ENCODE data around the gene SOD1. TPM values are rescaled to one million over a fixed set of nuclear protein-coding genes. Genes with fewer than 3 reads are reported as not detected.

The SOD1 gene
- total RNA-seq, 4 donors from 2014 or later: 87.6 to 156 (median 140) TPM

DNA sequence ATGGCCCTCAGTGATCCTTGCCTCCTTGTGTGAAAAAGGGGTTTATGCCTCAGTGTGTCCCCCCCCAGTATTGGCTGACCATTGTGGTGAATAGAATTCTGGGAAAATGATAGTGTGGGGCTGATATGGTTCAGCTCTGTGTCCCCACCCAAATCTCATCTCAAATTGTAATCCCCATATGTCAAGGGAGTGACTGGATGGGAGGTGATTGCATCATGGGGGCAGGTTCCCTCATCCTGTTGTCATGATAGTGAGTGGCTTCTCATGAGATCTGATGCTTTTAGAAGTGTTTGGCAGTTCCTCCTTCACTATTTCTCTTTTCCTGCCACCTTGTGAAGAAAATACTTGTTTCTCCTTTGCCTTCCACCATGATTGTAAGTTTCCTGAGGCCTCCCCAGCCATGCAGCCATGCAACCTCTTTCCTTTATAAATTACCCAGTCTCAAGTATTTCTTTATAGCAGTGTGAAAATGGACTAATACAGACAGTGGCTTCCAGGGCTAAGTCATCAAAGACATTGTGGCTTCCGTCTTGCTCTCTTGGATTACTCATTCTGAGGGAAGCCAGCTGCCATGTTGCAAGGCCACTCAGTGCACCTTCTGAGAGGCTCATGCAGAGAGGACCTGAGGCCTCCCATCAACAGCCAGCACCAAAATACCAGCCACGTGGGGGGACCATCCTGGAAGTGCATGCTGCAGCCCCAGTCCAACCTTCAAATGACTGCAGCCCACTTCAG, 40.6 kb upstream of the SOD1 start:
- Histone ChIP-seq H3K9me3 (no peaks in the 10 kb centered on the region), H3K36me3 (no peaks in the 10 kb centered on the region), H3K4me3 (no peak overlapping the region), H3K27ac (no peak overlapping the region), H3K4me1 (no peaks in the 10 kb centered on the region), H3K27me3 (no peaks in the 10 kb centered on the region)
- no peak for TF ChIP-seq POLR2A (IDR thresholded peaks at IDR 0.05)
- TF ChIP-seq, protein P1, sequence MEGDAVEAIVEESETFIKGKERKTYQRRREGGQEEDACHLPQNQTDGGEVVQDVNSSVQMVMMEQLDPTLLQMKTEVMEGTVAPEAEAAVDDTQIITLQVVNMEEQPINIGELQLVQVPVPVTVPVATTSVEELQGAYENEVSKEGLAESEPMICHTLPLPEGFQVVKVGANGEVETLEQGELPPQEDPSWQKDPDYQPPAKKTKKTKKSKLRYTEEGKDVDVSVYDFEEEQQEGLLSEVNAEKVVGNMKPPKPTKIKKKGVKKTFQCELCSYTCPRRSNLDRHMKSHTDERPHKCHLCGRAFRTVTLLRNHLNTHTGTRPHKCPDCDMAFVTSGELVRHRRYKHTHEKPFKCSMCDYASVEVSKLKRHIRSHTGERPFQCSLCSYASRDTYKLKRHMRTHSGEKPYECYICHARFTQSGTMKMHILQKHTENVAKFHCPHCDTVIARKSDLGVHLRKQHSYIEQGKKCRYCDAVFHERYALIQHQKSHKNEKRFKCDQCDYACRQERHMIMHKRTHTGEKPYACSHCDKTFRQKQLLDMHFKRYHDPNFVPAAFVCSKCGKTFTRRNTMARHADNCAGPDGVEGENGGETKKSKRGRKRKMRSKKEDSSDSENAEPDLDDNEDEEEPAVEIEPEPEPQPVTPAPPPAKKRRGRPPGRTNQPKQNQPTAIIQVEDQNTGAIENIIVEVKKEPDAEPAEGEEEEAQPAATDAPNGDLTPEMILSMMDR (IDR thresholded peaks at IDR 0.05): no peak
- intact Hi-C loops (cut with DNase I; ENCODE audit: low total_unique reads): no loop called here
- DNase-seq: no peak

DNA sequence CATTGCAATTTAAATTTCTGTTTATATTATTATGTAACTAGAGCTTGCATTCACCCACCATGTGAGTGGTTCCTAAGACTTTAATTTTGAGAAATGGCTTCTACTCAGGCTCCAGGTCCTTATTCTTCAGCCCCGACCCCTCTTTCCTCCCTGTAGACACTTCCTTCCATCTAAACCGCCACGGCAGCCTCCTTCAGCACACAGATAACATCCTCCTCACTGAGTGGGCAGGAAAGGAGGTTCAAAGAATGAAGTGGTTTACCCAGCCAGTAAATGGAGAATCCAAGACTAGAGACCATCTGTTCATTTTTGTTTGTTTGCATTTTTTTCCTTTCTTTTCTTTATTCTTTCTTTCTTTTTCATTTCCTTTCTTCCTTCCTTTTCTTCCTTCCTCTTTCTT, 37.1 kb upstream of the SOD1 start:
- DNase-seq: no peak
- intact Hi-C loops (cut with DNase I; ENCODE audit: low total_unique reads): no loop called here

DNA sequence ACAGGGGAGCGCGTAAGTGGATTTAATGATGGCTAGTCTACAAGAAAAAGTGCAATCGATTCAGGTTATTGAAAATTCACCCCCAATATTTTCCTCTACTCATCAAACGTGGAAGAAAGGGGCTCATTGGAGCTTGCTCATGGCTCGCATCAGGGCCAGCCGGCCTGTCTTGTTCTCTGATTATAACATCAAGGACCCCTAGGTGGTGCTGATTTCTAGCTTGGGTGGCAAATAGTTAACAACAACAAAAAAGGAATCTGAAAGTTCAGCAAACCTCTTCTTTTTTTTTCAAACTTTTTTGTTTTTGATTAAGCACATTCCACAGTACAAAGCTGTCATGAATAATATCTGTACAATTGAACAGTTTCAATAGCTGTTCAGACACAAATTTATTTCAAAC, 35.8 kb upstream of the SOD1 start:
- Histone ChIP-seq H3K36me3 (no peaks in the 10 kb centered on the region), H3K27ac (no peak overlapping the region), H3K9me3 (no peaks in the 10 kb centered on the region), H3K4me3 (no peak overlapping the region), H3K4me1 (no peaks in the 10 kb centered on the region), H3K27me3 (no peaks in the 10 kb centered on the region)
- TF ChIP-seq, protein P1 (IDR thresholded peaks at IDR 0.05): no peak
- no peak for TF ChIP-seq POLR2A (IDR thresholded peaks at IDR 0.05)
- no peak for DNase-seq
- intact Hi-C loops (cut with DNase I; ENCODE audit: low total_unique reads): no loop called here

More for the DNA sequence above, 37.1 kb upstream of the SOD1 start:
- no peak overlapping the region for H3K27ac ChIP-seq
- no peaks in the 10 kb centered on the region for H3K9me3 ChIP-seq
- H3K4me3 ChIP-seq: no peak overlapping the region
- no peak for TF ChIP-seq POLR2A (IDR thresholded peaks at IDR 0.05)
- TF ChIP-seq, protein P1 (IDR thresholded peaks at IDR 0.05): no peak
- no peaks in the 10 kb centered on the region for H3K4me1 ChIP-seq
- no peaks in the 10 kb centered on the region for H3K27me3 ChIP-seq
- H3K36me3 ChIP-seq: no peaks in the 10 kb centered on the region

DNA sequence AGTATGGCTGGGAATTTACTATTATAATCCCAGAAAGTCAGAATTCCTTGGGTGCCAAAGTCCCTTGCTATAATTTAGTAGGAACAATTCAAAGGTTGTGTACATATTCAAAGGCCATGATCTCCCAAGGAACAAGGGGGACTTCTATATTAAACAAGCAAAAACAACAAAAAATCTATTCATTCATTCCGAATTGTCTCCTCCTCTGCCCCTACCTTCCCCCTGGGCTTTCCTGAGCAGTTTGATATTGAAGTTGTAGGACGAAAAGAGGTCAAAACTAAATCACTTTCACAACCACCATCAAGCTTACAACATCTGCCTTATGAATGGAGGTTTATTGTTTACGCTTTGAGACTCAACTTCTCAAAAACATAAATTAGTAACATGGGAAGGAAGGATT, 35.3 kb upstream of the SOD1 start:
- TF ChIP-seq, protein P1 (IDR thresholded peaks at IDR 0.05): no peak
- TF ChIP-seq POLR2A (IDR thresholded peaks at IDR 0.05): no peak
- no peaks in the 10 kb centered on the region for H3K36me3 ChIP-seq
- no peaks in the 10 kb centered on the region for H3K4me1 ChIP-seq
- intact Hi-C loops (cut with DNase I; ENCODE audit: low total_unique reads): no loop called here
- no peaks in the 10 kb centered on the region for H3K27me3 ChIP-seq
- no peaks in the 10 kb centered on the region for H3K9me3 ChIP-seq
- H3K4me3 ChIP-seq: no peak overlapping the region
- no peak overlapping the region for H3K27ac ChIP-seq
- no peak for DNase-seq

DNA sequence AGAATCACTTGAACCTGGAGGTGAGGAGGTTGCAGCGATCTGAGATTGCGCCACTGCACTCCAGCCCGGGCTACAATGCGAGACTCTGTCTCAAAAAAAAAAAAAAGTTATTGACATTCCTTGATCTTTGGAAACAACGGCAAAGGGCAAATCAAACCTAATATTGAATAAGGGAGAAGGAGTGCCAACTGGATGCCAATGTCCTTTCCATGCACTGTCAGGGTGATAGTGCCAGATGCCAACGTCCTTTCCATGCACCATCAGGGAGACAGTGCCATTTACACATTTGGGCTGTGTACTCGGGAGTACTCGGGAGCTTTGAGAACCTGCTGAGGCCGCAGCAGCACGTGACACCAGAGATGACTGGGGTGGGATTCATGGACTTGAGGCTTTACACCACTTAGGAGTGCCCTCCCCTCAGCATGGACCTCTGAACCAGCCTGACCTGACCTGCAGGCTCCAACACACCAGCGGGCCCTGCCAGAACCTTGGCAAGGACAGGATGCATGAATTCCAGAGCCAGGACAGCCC, 34.5 kb upstream of the SOD1 start:
- Histone ChIP-seq H3K9me3 (no peaks in the 10 kb centered on the region), H3K27ac (no peak overlapping the region), H3K4me1 (no peaks in the 10 kb centered on the region), H3K36me3 (no peaks in the 10 kb centered on the region), H3K4me3 (no peak overlapping the region), H3K27me3 (no peaks in the 10 kb centered on the region)
- DNase-seq: no peak
- intact Hi-C loops (cut with DNase I; ENCODE audit: low total_unique reads): no loop called here
- no peak for TF ChIP-seq POLR2A (IDR thresholded peaks at IDR 0.05)
- TF ChIP-seq, protein P1 (IDR thresholded peaks at IDR 0.05): no peak

All from uterus (tissue), 4 donors.